ENCODE measurements around the gene MYB.
A peak's percentile ranks its signal among the peaks of the same experiment; 100 is the strongest.

Gene MYB

GRCh38 chr6:135182071-135183001 lies 1.2 kb downstream of the MYB start:
- no peak for DNase-seq (ENCODE audit: low read depth)

DNA sequence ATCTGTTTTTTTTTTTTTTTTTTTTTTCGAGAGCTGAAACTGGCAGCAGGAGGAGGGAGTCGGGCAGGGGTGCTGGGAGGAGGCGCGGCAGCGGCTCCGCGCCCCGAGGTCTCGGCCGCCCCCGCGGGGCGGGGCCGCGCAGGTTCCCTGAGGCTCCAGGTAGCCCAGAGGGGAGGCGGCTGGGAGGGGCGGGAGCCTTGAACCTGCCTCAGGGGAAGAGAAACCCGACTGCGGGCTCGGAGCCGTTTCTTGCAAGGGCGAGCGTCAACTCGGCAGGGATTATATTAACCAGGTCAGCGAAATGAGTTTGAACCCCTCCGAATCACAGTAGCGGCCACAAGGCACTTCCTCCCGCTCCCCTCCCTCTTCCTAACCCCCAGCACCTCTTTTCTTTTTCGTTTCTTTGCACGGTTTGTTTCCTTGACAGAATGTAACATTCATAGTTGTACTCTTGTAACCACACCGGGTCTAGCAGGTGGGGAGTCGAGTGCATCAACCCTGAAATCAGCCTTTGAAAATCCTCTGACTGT lies 2.0 kb downstream of the MYB start:
- peak overlapping the region; percentile 55 for H3K4me3 ChIP-seq (ENCODE audit: low read depth, low read length)
- no peak for DNase-seq (ENCODE audit: low read depth)
- TF ChIP-seq, protein P1, sequence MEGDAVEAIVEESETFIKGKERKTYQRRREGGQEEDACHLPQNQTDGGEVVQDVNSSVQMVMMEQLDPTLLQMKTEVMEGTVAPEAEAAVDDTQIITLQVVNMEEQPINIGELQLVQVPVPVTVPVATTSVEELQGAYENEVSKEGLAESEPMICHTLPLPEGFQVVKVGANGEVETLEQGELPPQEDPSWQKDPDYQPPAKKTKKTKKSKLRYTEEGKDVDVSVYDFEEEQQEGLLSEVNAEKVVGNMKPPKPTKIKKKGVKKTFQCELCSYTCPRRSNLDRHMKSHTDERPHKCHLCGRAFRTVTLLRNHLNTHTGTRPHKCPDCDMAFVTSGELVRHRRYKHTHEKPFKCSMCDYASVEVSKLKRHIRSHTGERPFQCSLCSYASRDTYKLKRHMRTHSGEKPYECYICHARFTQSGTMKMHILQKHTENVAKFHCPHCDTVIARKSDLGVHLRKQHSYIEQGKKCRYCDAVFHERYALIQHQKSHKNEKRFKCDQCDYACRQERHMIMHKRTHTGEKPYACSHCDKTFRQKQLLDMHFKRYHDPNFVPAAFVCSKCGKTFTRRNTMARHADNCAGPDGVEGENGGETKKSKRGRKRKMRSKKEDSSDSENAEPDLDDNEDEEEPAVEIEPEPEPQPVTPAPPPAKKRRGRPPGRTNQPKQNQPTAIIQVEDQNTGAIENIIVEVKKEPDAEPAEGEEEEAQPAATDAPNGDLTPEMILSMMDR (IDR thresholded peaks at IDR 0.05; ENCODE audit: low read depth, low read length, missing control alignments): no peak
- in situ Hi-C loops (cut with HindIII; ENCODE audit: low sequenced_read_pairs): no loop called here

More at GRCh38 chr6:135182071-135183001, 1.2 kb downstream of the MYB start:
- peak overlapping the region; percentile 55 for H3K4me3 ChIP-seq (ENCODE audit: low read depth, low read length)
- TF ChIP-seq, protein P1 (IDR thresholded peaks at IDR 0.05; ENCODE audit: low read depth, low read length, missing control alignments): no peak
- in situ Hi-C loops (cut with HindIII; ENCODE audit: low sequenced_read_pairs): no loop called here

GRCh38 chr6:135183532-135184440 lies 2.7 kb downstream of the MYB start:
- peak overlapping the region; percentile 55 for H3K4me3 ChIP-seq (ENCODE audit: low read depth, low read length)
- in situ Hi-C loops (cut with HindIII; ENCODE audit: low sequenced_read_pairs): no loop called here
- DNase-seq (ENCODE audit: low read depth): no peak
- TF ChIP-seq, protein P1 (IDR thresholded peaks at IDR 0.05; ENCODE audit: low read depth, low read length, missing control alignments): peak; percentile 55

- in situ Hi-C loops (cut with HindIII; ENCODE audit: low sequenced_read_pairs): no loop called here
- no peak for DNase-seq (ENCODE audit: low read depth)
- no peak overlapping the region for H3K4me3 ChIP-seq (ENCODE audit: low read depth, low read length)
- TF ChIP-seq, protein P1 (IDR thresholded peaks at IDR 0.05; ENCODE audit: low read depth, low read length, missing control alignments): no peak
Observed at GRCh38 chr6:135185483-135185882, 4.4 kb downstream of the MYB start.

- TF ChIP-seq, protein P1 (IDR thresholded peaks at IDR 0.05; ENCODE audit: low read depth, low read length, missing control alignments): no peak
- DNase-seq (ENCODE audit: low read depth): no peak
- in situ Hi-C loops (cut with HindIII; ENCODE audit: low sequenced_read_pairs): no loop called here
- H3K4me3 ChIP-seq (ENCODE audit: low read depth, low read length): no peak overlapping the region
Observed at GRCh38 chr6:135186255-135186654, 5.1 kb downstream of the MYB start.

DNA sequence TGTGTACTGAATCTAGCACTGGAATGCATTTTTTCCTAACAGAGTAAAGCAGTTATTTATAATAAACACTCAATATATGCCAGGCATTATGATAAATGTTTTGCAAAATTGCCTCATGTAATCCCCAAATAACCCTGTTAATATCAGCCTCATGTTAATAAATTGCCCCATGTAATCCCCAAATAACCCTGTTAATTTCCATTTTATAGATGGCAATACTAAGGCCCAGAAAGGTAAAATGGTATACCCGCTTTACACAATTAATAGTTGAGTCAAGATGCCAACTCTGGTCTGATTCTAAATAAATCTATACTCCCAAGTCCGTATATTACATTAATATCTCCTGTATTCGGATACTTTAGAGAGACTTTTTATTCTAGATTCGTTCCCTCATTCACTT lies 6.3 kb downstream of the MYB start:
- no peak for DNase-seq (ENCODE audit: low read depth)
- H3K4me3 ChIP-seq (ENCODE audit: low read depth, low read length): no peak overlapping the region
- TF ChIP-seq, protein P1 (IDR thresholded peaks at IDR 0.05; ENCODE audit: low read depth, low read length, missing control alignments): no peak
- in situ Hi-C loops (cut with HindIII; ENCODE audit: low sequenced_read_pairs): no loop called here
